Peyer's patch (tissue), 4 donors: ENCODE data around the gene MACROD2.

Experiments used
- CTCF ChIP-seq, 6 experiments: fragments of 450-650 bp in 4 of 6; fragments of 200-600 bp in 2 of 6; sonication (generic) in 1 of 6; IDR thresholded peaks; one replicate each; pipeline ENCODE4 v1.5.1; 2017 to 2019; ENCODE audit warnings: antibody characterized with exemption in 6 of 6, mild to moderate bottlenecking in 3 of 6, moderate library complexity in 1 of 6
- POLR2A ChIP-seq, 2 donors: fragments of 450-650 bp; IDR thresholded peaks; one replicate each; pipeline ENCODE4 v1.5.1; 2017; ENCODE audit warnings: antibody characterized with exemption in 2 of 2, mild to moderate bottlenecking in 2 of 2, moderate library complexity in 2 of 2

- TF ChIP-seq POLR2A (IDR thresholded peaks at IDR 0.05): no peak
- no peak for TF ChIP-seq CTCF (IDR thresholded peaks at IDR 0.05)
Observed at GRCh38 chr20:14761903-14762302, 766.6 kb downstream of the MACROD2 start.
